SK-N-SH treated with all-trans-retinoic acid at 6 μM for 48 hours (cell line): ENCODE measurements around the gene PPP1R8.

Source experiments
- RARB ChIP-seq: fragments of 250-450 bp; sonication (Bioruptor Pico); IDR thresholded peaks from 2 replicates; pipeline ENCODE4 v1.8.0; 2021; ENCODE audit warnings: mild to moderate bottlenecking, moderate library complexity
- SNAI2 ChIP-seq: fragments of 250-450 bp; sonication (Bioruptor Pico); IDR thresholded peaks from 2 replicates; pipeline ENCODE4 v1.5.0; 2020; ENCODE audit warnings: mild to moderate bottlenecking, moderate library complexity
- ZFP30 ChIP-seq: fragments of 450-650 bp; formaldehyde crosslinking; IDR thresholded peaks from 2 replicates; pipeline ENCODE4 v1.5.0; 2022; ENCODE audit warnings: mild to moderate bottlenecking, moderate library complexity
- ZNF565 ChIP-seq: fragments of 450-650 bp; formaldehyde crosslinking; conservative IDR thresholded peaks from 2 replicates; pipeline ENCODE4 v1.5.0; 2020; ENCODE audit warnings: low read depth, mild to moderate bottlenecking, moderate library complexity
- ZNF70 ChIP-seq: fragments of 450-650 bp; formaldehyde crosslinking; IDR thresholded peaks from 2 replicates; pipeline ENCODE4 v1.5.0; 2020; ENCODE audit warnings: mild to moderate bottlenecking, moderate library complexity

Gene PPP1R8

DNA sequence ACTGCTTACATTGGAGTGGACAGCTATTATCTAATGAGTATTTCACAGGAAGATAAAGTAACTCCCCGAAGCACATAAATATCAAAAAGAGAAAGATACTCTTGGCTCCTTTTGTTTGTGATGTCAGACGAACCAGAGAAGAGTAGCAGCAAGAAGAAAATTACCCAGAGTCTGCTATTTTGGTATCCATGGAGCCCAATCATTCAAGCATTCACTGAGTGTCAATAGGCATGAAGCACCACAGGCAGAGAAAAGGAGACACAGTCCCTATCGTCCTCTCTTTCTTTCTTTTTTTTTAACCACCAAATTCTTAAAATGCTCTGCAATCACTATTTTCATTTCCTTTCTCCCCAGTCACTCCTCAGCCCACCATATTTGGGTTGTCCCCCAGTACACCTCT is 63.9 kb downstream of the PPP1R8 start (continued):
- TF ChIP-seq RARB (CRISPR knock-in tag), result no peak
- TF ChIP-seq ZNF565 (CRISPR knock-in tag), result no peak
- no peak for TF ChIP-seq SNAI2 (CRISPR knock-in tag)
- TF ChIP-seq ZFP30 (CRISPR knock-in tag), result no peak
- TF ChIP-seq ZNF70, result no peak
- TF ChIP-seq, all 23 proteins: peak for 0
